ENCODE data around the gene PLAC8.
"Not testable (repeated sequence)": the region's sequence is repeated elsewhere in the genome, so short reads cannot be mapped to it uniquely, and the experiment has no call there.

Gene PLAC8

GRCh38 chr4:83067058-83067639 lies 47.4 kb downstream of the PLAC8 start:
- no peak for DNase-seq (ENCODE audit: low spot score)

- no peak for DNase-seq (ENCODE audit: low spot score)
Measured at GRCh38 chr4:83065266-83065665, 49.3 kb downstream of the PLAC8 start.

GRCh38 chr4:83062739-83063138 lies 51.8 kb downstream of the PLAC8 start:
- no peak for DNase-seq (ENCODE audit: low spot score)

- peak; percentile 21 for DNase-seq (ENCODE audit: low spot score)
Measured at GRCh38 chr4:83054928-83055327, 59.6 kb downstream of the PLAC8 start.

GRCh38 chr4:83048781-83049180 lies 65.7 kb downstream of the PLAC8 start:
- DNase-seq (ENCODE audit: low spot score) = not testable (repeated sequence)

- DNase-seq (ENCODE audit: low spot score) = no peak
Measured at GRCh38 chr4:83046693-83047473, 67.6 kb downstream of the PLAC8 start.

- no peak for DNase-seq (ENCODE audit: low spot score)
Measured at GRCh38 chr4:83043801-83044407, 70.6 kb downstream of the PLAC8 start.

GRCh38 chr4:83043157-83043556 lies 71.4 kb downstream of the PLAC8 start:
- DNase-seq (ENCODE audit: low spot score) = not testable (repeated sequence)

- no peak for DNase-seq (ENCODE audit: low spot score)
Measured at GRCh38 chr4:83040269-83040668, 74.3 kb downstream of the PLAC8 start.

Data from RKO (cell line).